CD1c-positive myeloid dendritic cell (primary cell): Measurements from ENCODE around the gene AFF1.
"Not testable (repeated sequence)": the region's sequence is repeated elsewhere in the genome, so short reads cannot be mapped to it uniquely, and the experiment has no call there.

Experiments used
- DNase-seq: peaks from one replicate; pipeline ENCODE4 v3.0.0-alpha.2; 2016; ENCODE audit errors: extremely low spot score

Gene AFF1

DNA sequence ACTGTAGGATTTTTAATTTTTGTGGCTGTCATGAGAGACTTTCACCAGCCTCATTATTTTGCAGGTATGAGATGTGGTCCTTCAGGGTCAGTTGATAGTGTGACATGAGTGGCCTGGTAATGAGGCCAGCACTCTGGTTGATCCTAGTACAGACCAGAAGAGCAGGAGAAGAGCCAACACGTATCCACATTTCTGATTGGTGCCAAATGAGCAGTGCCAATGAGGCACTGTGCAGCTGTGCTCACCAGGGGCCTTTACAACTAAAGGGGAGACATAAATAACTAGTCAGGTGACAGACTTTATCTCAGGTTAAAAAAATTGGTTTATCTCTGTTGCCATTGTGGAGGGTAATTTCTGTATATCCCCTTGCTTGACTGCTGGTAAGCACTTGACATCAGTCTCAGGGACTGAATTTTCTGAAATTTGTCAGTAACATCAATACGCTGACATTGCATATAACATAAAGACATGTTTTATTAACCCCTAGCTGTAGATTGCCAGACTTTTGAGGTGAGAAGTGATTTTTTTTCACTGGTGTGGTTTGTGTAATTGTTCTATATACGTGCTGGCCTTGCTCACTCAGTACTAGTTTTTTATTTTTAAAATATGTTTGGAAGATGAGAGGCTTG, 101.2 kb downstream of the AFF1 start:
- DNase-seq = no peak

DNA sequence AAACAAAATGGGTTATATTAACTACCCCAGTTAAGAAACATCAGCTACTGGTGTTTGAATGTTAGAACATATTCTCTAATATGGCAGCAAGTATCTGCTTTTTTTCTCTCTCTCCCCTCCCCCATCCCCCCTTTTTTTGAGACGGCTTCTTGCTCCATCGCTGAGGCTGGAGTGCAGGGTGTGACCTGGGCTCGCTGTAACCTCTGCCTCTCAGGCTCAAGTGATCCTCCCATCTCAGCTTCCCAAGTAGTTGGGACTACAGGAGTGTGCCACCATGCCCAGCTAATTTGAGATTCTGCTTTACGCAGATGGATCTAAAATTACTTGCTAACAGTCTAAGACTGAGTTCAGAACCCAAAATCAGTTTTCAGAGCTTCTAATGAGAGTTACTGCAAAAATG, 101.9 kb downstream of the AFF1 start:
- DNase-seq = no peak

DNA sequence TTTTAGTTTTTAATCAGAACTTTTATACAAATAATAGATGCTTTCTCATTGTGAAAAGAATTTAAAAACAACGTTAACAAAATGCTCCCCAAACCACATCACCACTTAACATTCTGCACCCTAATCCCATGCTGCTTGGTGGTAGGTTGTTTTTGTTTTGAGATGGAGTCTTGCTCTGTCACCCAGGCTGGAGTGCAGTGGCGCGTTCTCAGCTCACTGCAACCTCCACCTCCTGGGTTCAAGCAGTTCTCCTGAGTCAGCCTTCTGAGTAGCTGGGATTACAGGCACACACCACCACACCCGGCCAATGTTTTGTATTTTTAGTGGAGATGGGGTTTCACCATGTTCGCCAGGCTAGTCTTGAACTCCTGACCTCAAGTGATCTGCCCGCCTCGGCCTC, 102.4 kb downstream of the AFF1 start:
- not testable (repeated sequence) for DNase-seq

DNA sequence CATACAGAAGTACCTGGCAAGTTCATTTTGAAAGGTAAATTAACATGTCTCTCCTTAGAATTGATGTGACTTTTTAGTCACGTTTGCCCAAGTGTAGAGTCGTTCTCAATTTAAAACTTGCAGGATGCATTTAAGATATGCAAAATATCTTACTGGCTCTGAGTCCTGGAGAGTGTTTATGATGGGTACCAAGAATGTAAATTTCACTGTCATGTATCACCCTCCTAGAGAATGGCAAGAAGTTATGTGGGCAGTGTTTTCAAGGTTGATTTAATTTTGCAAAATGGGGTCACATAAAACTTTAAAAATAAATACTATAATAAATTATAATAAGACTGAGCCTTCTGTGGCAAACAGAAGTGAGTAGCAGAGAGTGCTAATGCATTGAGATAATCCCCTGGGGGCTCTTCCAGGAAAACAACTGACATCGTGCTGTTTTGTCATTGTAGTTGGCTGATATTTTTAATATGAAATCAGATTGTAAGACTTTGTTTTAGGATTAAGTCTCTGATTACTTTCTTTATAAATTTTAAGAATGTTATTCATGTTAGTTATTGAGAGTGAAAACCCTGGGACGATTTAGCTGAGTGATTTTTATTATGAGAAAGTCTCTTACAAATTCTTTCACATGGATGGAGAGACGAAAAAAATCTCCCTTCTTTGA, 103.0 kb downstream of the AFF1 start:
- DNase-seq = no peak

DNA sequence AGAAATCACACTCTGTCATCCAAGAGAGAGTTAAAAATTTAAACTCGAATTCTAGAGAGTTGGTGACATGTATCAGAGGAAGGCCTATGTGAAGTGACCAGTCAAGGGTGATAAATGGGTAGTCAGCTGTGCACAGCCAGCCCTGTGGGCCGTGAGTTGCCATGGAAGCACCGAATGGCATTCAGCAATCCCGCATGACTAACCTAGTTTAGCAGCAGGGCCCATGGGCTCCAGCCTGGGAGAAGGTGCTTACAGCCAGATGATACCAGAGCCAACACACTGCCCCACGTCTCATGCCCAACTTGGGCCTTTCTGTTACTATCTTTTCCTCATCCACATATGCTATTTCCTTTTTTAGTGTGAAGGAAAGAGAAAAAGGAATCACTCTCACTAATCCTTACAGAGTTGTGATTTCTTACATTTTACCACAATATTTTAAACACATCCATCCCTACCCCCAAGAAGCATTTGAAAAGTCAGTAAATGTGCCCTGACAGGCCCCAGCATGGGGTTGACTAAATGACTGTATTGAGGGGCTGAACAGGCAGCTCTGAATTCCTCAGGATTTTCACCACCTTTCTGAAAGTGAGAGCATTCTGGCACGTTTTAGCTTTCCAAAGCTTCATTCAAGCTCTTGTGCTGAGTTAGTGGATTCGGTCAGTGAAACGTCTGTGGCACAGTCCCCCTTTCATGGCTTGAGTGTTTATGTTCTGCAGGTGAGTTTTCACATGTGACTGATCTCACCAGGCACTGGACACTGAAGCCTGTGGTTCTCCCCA, 104.2 kb downstream of the AFF1 start:
- no peak for DNase-seq

DNA sequence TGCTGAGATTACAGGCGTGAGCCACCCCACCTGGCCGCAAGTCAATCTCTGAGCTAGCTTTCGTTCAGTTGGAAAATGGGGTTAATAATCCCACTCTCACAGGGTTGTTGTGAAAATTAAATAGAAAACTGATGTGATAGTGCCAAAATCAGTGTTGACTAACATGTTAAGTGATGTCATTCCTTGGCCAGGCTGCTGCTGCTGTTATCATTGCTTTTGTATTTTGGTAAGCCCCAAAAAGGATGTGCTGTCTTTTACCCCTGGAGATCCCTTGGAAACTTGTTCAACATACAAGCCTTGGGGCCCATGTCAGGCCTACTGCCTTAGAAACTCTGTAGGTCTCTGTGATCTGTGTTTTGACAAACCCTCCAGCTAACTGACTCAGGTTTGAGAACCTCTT, 106.3 kb downstream of the AFF1 start:
- no peak for DNase-seq

DNA sequence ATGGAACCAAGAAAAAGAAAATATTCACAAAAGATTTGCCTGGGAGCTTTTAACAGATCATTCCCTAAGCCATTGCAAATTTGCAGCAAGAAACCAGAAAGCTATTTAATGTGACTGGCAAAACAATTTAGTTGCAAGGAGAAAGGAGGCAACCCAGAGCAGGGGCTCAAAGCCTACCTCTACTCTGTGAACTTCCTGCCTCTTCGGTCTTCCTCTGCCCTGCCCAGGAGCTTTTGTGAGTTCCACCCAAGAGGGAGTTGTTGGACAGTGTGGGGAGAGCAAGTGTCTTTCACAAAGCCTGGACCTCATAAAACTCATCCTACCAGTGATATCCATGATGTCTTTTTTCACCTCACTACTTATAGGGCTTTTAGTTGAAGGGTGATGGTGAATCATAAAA, 107.4 kb downstream of the AFF1 start:
- no peak for DNase-seq

DNA sequence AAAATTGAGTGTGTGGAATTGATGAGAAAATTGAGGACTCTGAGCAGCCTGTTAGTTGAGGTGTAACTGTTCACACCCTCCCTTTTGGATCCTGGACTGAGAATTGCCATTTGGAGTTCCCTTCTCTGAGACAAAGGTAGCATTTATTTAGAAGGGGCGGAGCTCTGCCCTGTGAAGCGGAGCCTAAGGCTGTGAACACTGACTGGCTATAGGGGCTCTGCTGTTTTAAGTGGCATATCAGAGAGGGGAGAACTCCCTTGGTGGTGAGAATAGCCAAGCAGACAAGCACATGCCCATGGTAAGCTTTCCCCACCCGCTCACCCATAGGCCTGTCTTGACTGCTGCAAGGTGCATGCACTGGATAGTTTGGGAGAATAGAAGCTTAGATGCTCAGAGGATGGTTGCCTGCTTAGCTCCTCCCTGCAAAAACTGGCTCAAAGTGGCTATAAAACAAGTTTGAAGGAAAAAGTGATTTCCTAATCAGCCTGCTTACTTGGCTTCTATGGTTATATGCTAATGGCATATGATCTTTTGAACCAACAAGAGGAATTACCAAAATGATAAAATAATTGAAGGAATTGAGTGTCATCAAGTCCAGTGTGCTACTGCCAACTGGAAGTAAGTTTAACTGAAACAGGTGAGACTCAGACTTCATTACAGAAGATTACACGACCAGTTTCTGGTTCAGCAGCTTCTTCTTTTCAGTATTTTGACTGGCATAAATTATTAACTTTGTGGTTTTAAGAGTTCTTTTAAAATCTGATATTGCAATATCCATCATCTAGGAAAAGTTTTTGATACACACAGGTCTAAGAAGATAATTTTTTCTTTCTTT, 108.4 kb downstream of the AFF1 start:
- no peak for DNase-seq

DNA sequence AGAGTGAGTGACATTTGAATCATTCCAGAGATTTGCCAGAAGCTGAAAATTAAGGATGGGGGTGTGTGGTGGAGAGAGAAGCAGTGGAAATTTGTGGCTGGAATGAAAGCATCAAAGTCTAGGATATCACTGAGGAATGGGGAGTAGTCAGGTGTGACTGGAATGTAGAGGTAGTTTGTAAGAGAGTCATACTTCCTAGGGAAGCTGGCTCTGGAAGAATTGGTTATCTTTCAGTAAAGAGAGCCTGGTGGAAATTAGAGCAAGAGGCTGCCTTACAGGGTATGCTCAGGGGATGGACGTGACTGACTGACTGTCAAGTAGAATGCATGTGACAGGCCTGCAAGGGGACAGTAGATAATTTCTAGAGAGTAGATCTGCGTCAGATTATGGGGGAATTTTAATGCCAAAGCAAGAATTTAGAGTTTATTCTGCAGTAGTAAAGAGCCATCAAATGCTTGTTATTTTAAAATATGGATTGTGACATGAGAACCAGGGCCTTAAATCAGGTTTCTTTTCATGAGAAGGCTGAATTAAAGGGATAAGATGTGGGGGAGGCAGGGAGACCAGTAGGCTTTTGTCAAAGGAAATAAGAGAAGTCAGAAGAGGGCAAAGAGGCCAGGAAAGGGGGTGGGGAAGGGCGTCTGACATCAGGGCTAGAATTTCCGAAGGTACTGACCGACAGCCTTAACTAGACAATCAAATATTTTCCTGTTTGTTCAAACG, 109.9 kb downstream of the AFF1 start:
- DNase-seq = peak; percentile 33

DNA sequence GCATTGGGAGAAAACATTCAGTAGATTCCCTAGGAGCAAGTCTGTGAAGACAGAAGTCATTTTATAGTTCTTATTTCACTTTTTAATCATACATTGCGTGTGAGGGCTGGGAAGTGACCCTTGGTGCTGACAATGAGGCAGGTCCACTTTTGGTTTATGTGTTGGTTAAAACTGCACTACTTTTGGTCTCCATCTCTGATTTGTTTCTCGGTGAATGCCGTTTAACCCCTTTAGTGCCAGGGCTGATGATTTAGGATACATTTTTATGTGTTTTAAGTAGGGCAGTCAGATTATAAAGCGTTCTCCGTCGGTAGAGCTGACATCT, 110.4 kb downstream of the AFF1 start:
- no peak for DNase-seq

DNA sequence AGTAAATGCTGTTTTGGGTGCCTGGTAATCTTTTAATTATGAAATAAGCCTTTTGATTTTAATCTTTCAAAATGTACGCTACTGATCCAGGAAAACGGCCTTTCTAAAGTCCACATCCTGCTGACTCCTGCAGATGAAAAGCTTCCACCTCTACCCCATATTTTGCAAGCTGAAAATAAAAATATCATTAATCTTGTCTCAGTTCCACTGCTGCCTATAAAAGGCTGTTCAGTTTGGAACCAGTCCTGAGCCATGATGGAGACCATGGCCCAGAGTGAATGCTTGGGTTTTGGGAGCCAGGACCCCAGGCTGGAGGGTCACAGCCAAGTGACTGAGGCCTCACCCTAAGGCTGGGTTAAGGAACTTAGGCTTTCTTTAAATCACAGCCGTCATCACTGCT, 110.8 kb downstream of the AFF1 start:
- no peak for DNase-seq

DNA sequence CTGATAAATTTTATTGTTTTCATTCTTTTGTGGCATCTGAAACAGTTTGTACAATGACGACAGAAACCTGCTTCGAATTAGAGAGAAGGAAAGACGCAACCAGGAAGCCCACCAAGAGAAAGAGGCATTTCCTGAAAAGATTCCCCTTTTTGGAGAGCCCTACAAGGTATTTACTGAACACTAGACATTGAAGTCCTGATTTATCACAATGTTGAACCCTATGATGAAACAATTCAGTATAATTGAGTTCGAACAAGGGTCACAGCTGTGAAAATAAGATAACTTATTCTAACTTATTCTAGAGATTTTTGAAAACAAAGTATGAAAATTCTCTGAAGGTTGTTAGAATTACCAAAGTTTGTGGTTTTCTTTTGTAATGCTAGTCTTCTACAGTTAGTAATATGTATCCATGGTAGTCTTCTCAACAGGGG, 111.3 kb downstream of the AFF1 start:
- DNase-seq = no peak

DNA sequence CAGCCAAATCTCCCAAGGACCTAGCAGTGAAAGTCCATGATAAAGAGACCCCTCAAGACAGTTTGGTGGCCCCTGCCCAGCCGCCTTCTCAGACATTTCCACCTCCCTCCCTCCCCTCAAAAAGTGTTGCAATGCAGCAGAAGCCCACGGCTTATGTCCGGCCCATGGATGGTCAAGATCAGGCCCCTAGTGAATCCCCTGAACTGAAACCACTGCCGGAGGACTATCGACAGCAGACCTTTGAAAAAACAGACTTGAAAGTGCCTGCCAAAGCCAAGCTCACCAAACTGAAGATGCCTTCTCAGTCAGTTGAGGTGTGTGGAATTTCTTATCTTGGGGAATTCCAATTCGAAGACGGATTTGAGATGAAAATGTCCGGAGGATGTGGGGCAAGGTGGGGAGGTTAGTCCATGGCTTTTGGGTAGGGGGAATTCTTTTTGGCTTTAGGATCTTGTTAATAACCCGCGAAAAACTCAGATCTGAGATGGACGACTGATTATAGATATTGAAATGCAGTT, 112.5 kb downstream of the AFF1 start:
- no peak for DNase-seq

DNA sequence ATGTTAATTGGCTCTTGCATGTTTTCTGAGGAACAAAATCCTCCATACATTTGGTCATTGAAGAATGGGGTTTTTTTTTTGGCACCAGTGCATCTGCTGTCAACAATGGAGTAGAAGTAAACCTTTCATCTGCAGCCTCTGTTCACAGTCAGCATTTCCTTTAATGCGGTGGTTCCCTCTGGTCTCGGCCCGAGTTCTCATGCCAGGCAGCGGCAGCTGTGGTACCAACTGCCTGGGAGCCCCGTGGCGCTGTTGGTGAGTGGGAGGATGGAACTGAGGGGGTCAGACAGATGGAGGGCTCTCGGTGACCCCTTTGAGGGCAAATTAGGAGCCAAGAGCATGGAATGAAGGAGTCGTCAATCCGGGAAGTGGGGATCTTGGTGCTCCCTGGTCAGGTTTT, 114.7 kb downstream of the AFF1 start:
- DNase-seq = no peak

DNA sequence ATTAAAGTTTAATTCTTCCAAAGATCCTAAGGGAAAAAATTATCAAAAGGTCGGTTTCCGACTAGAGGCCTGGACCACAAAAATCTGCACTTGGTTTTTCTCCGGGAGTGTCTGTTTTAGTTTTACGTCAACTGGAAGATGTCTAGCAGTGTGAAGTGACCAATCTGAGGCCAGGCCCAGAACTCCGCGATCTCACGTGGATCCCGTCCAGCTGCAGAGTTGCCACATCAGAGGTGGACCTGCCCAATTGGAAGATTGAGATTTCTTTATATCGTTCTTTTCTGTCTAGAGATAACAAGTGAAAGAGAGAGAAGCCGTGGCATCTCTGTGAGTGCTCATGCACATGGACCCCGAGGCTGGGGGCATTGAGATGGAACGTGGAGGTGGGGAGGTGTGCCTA, 115.8 kb downstream of the AFF1 start:
- no peak for DNase-seq

DNA sequence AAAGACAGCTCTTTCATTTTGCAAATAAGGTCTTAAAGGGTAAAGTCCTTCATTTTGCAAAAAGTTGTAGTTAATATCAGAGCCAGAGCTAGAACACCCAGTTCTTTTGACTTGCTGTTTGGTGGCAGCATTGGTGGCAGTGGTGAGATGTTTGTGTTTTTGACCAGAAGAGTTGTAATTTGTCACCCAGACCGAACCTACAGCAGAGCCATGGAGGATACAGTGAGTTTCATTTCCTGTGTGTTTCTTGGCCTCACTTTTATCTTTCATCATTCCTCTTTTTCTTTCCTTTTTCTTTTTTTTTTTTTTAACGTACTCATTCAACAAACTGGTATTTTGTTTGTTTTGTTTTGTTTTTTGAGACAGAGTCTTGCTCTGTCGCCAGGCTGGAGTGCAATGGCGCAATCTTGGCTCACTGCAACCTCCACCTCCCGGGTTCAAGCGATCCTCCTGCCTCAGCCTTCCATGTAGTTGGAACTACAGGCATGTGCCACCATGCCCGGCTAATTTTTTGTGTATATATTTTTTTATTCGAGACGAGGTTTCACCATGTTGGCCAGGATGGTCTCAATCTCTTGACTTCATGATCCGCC, 116.4 kb downstream of the AFF1 start:
- DNase-seq = no peak

DNA sequence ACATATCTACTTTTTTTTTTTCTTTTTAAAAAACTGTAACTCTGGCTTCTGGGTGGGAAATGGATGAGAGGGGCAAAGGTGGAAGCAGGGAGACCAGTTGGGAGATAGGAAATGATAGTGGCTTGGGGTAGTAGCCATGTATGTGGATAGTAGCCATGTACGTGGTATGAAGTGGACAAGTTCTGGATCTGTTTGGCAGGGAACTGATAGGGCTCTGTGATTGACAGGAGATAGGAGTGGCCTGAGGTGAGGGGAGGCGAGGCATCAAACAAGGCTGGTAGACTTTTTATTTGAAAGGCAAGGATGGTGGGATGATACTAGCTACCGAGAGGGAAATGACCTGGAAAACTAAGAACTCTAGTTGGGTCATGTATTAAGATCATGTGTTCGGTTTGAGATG, 117.8 kb downstream of the AFF1 start:
- DNase-seq = no peak

DNA sequence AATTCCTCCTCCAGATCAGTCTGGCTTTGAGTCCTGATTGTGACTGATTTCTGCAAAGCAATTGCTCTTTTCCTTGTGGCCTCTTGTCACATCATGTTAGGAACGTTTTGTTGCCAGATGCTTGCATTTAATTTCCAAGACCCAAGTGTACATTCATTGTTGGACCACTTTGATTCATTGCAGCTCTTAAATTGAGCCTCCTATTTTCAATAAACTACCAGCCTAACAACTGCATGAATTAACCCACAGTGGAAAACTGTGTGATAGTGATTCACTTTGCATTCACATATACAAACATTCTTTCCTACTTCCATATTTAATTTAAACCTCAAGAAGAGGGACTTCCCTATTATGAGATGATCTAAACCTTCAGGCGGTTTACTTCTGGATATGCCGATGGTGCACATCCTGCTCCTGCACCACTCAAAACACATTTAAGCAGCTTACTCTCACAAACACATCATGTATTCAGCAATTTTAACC, 118.4 kb downstream of the AFF1 start:
- DNase-seq = peak; percentile 71

DNA sequence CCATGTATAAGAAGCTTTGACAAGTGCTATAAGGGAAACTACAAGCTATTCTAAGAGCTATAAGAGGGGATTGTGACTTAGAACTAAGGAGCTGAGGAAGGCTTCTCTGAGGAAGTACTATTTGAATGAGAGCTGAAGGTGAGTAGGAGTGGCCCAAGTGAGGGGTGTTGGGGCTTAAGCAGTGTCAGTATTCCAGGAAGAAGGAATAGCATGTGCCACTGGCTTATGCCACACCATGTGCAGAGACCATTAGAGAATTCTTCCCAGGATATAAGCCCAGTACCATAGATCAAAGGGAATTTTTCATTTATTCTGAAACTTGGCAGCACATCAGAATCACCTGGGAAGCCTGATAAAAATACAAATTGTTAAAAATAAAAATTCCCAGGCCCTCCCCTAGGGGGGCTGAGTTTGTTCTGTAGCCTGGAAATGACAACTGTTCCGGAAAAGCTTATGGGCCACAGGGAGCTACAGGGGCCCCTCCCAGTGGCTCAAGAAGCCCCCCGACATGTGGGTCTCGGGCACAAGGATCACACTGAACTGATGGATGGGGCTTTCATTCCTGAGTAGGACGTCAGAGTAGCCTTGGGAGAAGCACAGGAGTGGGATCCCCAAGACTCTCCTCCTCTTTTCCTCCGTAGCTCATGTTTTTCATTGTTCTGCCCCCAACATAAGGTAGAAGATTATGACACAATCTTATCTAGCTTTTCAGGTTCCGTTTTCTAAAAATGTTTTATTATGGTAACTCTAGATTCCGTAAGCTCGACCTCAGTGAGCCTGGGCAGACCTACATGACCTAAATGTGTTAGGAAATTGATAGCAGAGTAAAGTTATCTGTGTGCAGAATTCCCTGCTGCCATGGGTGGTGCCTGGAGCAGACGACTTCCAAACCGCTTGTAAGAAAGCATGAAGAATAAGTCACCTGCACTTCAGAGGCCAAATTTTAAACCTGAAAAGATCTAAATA, 119.3 kb downstream of the AFF1 start:
- DNase-seq = peak; percentile 39

DNA sequence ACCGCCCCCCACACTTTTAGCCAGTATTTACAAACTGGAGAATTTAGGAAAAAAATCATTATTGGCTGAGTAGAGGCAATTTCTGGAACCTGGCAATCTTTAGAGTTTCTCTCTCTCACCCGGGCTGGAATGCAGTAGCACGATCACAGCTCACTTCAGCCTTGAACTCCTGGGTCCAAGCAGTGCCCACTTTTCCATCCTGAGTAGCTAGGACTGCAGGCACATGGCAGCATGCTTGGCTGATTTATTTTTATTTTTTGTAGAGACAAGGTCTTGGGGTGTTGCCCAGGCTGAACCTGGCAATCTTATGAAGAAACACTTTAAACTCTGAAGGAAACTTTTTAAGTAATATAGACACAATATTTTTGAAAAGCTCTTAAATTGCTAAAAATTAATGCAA, 120.1 kb downstream of the AFF1 start:
- DNase-seq = no peak
